CD14-positive monocyte (primary cell): ENCODE data around the gene C6orf15. TPM values are rescaled to one million over a fixed set of nuclear protein-coding genes. Genes with fewer than 3 reads are reported as not detected.

Source experiments
- DNase-seq, 3 donors: peaks; one replicate each; pipeline ENCODE4 v3.0.0-alpha.2; 2011 to 2022
- H2AFZ ChIP-seq: 2 replicates; pipeline ENCODE4 v1.6.0; 2012; ENCODE audit warnings: mild to moderate bottlenecking, low read depth, low read length, inconsistent platforms; ENCODE audit not compliant: insufficient read depth, poor library complexity, severe bottlenecking
- H3K27ac ChIP-seq, 2 donors: 1 replicate in 1 of 2; 2 replicates in 1 of 2; pipeline ENCODE4 v1.5.1; 2012 to 2013; ENCODE audit warnings: low read length in 2 of 2, control low read depth in 1 of 2, inconsistent platforms in 1 of 2, low read depth in 1 of 2, mild to moderate bottlenecking in 1 of 2
- H3K27me3 ChIP-seq, 2 donors: one replicate each; pipeline versions ENCODE4 v1.6.0 to v1.6.1; 2011 to 2013; ENCODE audit warnings: low read length in 2 of 2; ENCODE audit not compliant: control insufficient read depth in 2 of 2, insufficient read depth in 2 of 2
- H3K36me3 ChIP-seq, 2 donors: replicated peaks in 1 of 2; 1 replicate in 1 of 2; 2 replicates in 1 of 2; pipeline versions ENCODE4 v1.5.1 to v1.6.1; 2012 to 2013; ENCODE audit warnings: low read length in 2 of 2, control low read depth in 1 of 2, inconsistent platforms in 1 of 2, mild to moderate bottlenecking in 1 of 2; ENCODE audit not compliant: insufficient read depth in 2 of 2, control insufficient read depth in 1 of 2
- H3K4me1 ChIP-seq, 2 donors: 1 replicate in 1 of 2; 2 replicates in 1 of 2; pipeline versions ENCODE4 v1.5.1 to v1.6.1; 2012 to 2013; ENCODE audit warnings: low read length in 2 of 2, control low read depth in 1 of 2, inconsistent platforms in 1 of 2, mild to moderate bottlenecking in 1 of 2, moderate library complexity in 1 of 2; ENCODE audit not compliant: insufficient read depth in 2 of 2, control insufficient read depth in 1 of 2
- H3K4me2 ChIP-seq: replicated peaks from 2 replicates; pipeline ENCODE3; 2012; ENCODE audit warnings: low read length, moderate library complexity, mild to moderate bottlenecking; ENCODE audit not compliant: poor library complexity, severe bottlenecking; ENCODE audit errors: extremely low read depth
- H3K4me3 ChIP-seq, 3 experiments: fragments of 200-600 bp in 1 of 3; sonication (generic) in 1 of 3; replicated peaks in 1 of 3; 1 replicate in 2 of 3; 2 replicates in 1 of 3; pipeline ENCODE4 v1.5.1; 2011 to 2013; ENCODE audit warnings: low read length in 3 of 3, mild to moderate bottlenecking in 3 of 3, control low read depth in 2 of 3, low read depth in 2 of 3, inconsistent platforms in 1 of 3, moderate library complexity in 1 of 3
- H3K79me2 ChIP-seq: 2 replicates; pipeline ENCODE4 v1.6.0; 2012; ENCODE audit warnings: mild to moderate bottlenecking, control low read depth, inconsistent platforms, low read length, moderate library complexity; ENCODE audit not compliant: insufficient read depth
- H3K9ac ChIP-seq: 2 replicates; pipeline ENCODE4 v1.6.0; 2017; ENCODE audit warnings: low read length, mild to moderate bottlenecking; ENCODE audit not compliant: insufficient read depth, poor library complexity, severe bottlenecking
- H3K9me3 ChIP-seq, 2 donors: replicated peaks in 1 of 2; 1 replicate in 1 of 2; 2 replicates in 1 of 2; pipeline versions ENCODE4 v1.5.1 to v1.6.1; 2012 to 2013; ENCODE audit warnings: low read length in 2 of 2, control low read depth in 1 of 2; ENCODE audit not compliant: control insufficient read depth in 1 of 2, insufficient read depth in 1 of 2
- H4K20me1 ChIP-seq: 2 replicates; pipeline ENCODE4 v1.6.0; 2012; ENCODE audit warnings: mild to moderate bottlenecking, low read length, control low read depth, moderate library complexity; ENCODE audit not compliant: insufficient read depth
- H3K27ac Mint-ChIP-seq, 7 donors: one replicate each; pipeline ENCODE4 v1.8.0; 2020; ENCODE audit warnings: mild to moderate bottlenecking in 7 of 7, mixed read lengths in 7 of 7, moderate library complexity in 6 of 7, inconsistent platforms in 2 of 7
- H3K27me3 Mint-ChIP-seq, 3 donors: one replicate each; pipeline ENCODE4 v1.8.0; 2021 to 2022; ENCODE audit warnings: low read depth in 3 of 3, mild to moderate bottlenecking in 3 of 3, mixed read lengths in 3 of 3, moderate library complexity in 3 of 3, inconsistent platforms in 1 of 3
- H3K36me3 Mint-ChIP-seq, 2 donors: one replicate each; pipeline ENCODE4 v1.8.0; 2020; ENCODE audit warnings: mixed read lengths in 2 of 2, inconsistent platforms in 1 of 2, mild to moderate bottlenecking in 1 of 2
- H3K4me1 Mint-ChIP-seq: one replicate; pipeline ENCODE4 v1.8.0; 2020; ENCODE audit warnings: mild to moderate bottlenecking, mixed read lengths
- H3K4me3 Mint-ChIP-seq, 2 donors: one replicate each; pipeline ENCODE4 v1.8.0; 2020; ENCODE audit warnings: mild to moderate bottlenecking in 2 of 2, mixed read lengths in 2 of 2, moderate library complexity in 1 of 2
- H3K9me3 Mint-ChIP-seq, 7 donors: one replicate each; pipeline ENCODE4 v1.8.0; 2020 to 2022; ENCODE audit warnings: mixed read lengths in 7 of 7, mild to moderate bottlenecking in 6 of 7, moderate library complexity in 6 of 7, inconsistent platforms in 2 of 7
- CTCF ChIP-seq: fragments of 200-600 bp; IDR thresholded peaks from one replicate; pipeline ENCODE4 v1.8.0; 2022; ENCODE audit warnings: antibody characterized with exemption, mild to moderate bottlenecking
- WGBS: methylation state at CpG from one replicate; pipeline ENCODE4 v1.1.5; 2013; ENCODE audit warnings: missing lambda C conversion rate; ENCODE audit not compliant: insufficient coverage; 5-methylcytosine and 5-hydroxymethylcytosine counted together
- intact Hi-C, 2 donors: fragments of 100-400 bp; cut with micrococcal nuclease; formaldehyde crosslinking; loops; one replicate each; pipeline versions ENCODE4 v1.15.0 to v1.15.1; 2023
- polyA plus RNA-seq, 3 donors: library from polyadenylated mRNA; depleted of rRNA in 1 of 3; unstranded in 2 of 3; stranded (reverse) in 1 of 3; fragments of 300-500 nt in 2 of 3; fragments of >200 nt in 1 of 3; fragmentation: Illumina TruSeq in 2 of 3; gene quantifications; 1 replicate in 2 of 3; 2 replicates in 1 of 3; pipeline ENCODE4 v1.2.3, GENCODE V29; 2012 to 2021

Gene C6orf15
- polyA plus RNA-seq, 3 donors = not detected

- DNase-seq = no peak
- H3K9ac ChIP-seq = no peak overlapping the region
- no peaks in the 10 kb centered on the region for H3K36me3 ChIP-seq
- H3K4me2 ChIP-seq = no peak overlapping the region
- no peaks in the 10 kb centered on the region for H3K79me2 ChIP-seq
- Mint-ChIP-seq H3K27ac (no peak overlapping the region), H3K36me3 (peaks cover 0 to 2% of the 10 kb centered on the region in 2 donors), H3K4me1 (peaks cover 39% of the 10 kb centered on the region), H3K27me3 (peaks cover 3 to 11% (median 4%) of the 10 kb centered on the region in 3 donors), H3K9me3 (peaks cover 0 to 3% (median 0%) of the 10 kb centered on the region in 7 donors), H3K4me3 (no peak overlapping the region)
- H3K4me1 ChIP-seq = peaks cover 25 to 38% of the 10 kb centered on the region in 2 donors
- no peak for TF ChIP-seq CTCF
- no peak overlapping the region for H3K4me3 ChIP-seq
- no peaks in the 10 kb centered on the region for H3K9me3 ChIP-seq
- H4K20me1 ChIP-seq = no peaks in the 10 kb centered on the region
- intact Hi-C loops = no loop called here
- H3K27ac ChIP-seq = no peak overlapping the region
- WGBS = 100% methylated on average over 2 of the region's 6 CpGs
- H3K27me3 ChIP-seq = peaks cover 5 to 8% of the 10 kb centered on the region in 2 donors
- no peak overlapping the region for H2AFZ ChIP-seq
Measured at GRCh38 chr6:31090973-31091364, 21.4 kb downstream of the C6orf15 start.

- Histone ChIP-seq H3K79me2 (no peaks in the 10 kb centered on the region), H3K9me3 (no peaks in the 10 kb centered on the region), H3K27ac (no peak overlapping the region), H3K4me3 (no peak overlapping the region), H3K9ac (no peak overlapping the region), H3K4me2 (no peak overlapping the region), H4K20me1 (no peaks in the 10 kb centered on the region), H3K27me3 (peaks cover 5 to 11% of the 10 kb centered on the region in 2 donors), H3K36me3 (no peaks in the 10 kb centered on the region), H2AFZ (no peak overlapping the region), H3K4me1 (peaks cover 24 to 33% of the 10 kb centered on the region in 2 donors)
- peaks cover 4 to 11% (median 6%) of the 10 kb centered on the region in 3 donors for H3K27me3 Mint-ChIP-seq
- WGBS = no CpG with 5 or more reads among the region's 3 CpGs
- no peak overlapping the region for H3K27ac Mint-ChIP-seq
- no peak for DNase-seq
- H3K4me1 Mint-ChIP-seq = peaks cover 34% of the 10 kb centered on the region
- peaks cover 0 to 3% (median 0%) of the 10 kb centered on the region in 7 donors for H3K9me3 Mint-ChIP-seq
- intact Hi-C loops = no loop called here
- no peak overlapping the region for H3K4me3 Mint-ChIP-seq
- no peak for TF ChIP-seq CTCF
- peaks cover 0 to 2% of the 10 kb centered on the region in 2 donors for H3K36me3 Mint-ChIP-seq
Measured at GRCh38 chr6:31090275-31090972, 22.0 kb downstream of the C6orf15 start.
